ENCODE results near the gene TNKS2. TPM values are rescaled to one million over a fixed set of nuclear protein-coding genes. Genes with fewer than 3 reads are reported as not detected.

TNKS2 gene
- total and polyA plus RNA-seq, 2 of the 13 experiments (the other 11 are each of a cell fraction or from before 2014, with no cell fraction given), result 15.2 to 19.4 TPM

GRCh38 chr10:91798649-91799611 is 704 bp downstream of the TNKS2 start (continued):
- no peak for TF ChIP-seq ZNF143 (CRISPR knock-in tag; IDR thresholded peaks at IDR 0.05)
- TF ChIP-seq HDAC1 (CRISPR knock-in tag; IDR thresholded peaks at IDR 0.05), result peak; percentile 44; the same call in 1 of the 2 replicates
- peak; percentile 16; the same call in 1 of the 2 replicates for TF ChIP-seq GABPB1 (CRISPR knock-in tag; IDR thresholded peaks at IDR 0.05)
- no peak for TF ChIP-seq AKNA (CRISPR knock-in tag; IDR thresholded peaks at IDR 0.05; ENCODE audit: borderline replicate concordance)
- TF ChIP-seq SAP130 (CRISPR knock-in tag; IDR thresholded peaks at IDR 0.05; ENCODE audit: low read depth), result peak; percentile 21; the same call in 1 of the 2 replicates
- peak; percentile 19; the same call in 1 of the 2 replicates for TF ChIP-seq YEATS4 (CRISPR knock-in tag; IDR thresholded peaks at IDR 0.05; ENCODE audit: borderline replicate concordance)
- TF ChIP-seq PRDM10 (CRISPR knock-in tag; IDR thresholded peaks at IDR 0.05; ENCODE audit: low read depth), result no peak
- TF ChIP-seq, protein P1, sequence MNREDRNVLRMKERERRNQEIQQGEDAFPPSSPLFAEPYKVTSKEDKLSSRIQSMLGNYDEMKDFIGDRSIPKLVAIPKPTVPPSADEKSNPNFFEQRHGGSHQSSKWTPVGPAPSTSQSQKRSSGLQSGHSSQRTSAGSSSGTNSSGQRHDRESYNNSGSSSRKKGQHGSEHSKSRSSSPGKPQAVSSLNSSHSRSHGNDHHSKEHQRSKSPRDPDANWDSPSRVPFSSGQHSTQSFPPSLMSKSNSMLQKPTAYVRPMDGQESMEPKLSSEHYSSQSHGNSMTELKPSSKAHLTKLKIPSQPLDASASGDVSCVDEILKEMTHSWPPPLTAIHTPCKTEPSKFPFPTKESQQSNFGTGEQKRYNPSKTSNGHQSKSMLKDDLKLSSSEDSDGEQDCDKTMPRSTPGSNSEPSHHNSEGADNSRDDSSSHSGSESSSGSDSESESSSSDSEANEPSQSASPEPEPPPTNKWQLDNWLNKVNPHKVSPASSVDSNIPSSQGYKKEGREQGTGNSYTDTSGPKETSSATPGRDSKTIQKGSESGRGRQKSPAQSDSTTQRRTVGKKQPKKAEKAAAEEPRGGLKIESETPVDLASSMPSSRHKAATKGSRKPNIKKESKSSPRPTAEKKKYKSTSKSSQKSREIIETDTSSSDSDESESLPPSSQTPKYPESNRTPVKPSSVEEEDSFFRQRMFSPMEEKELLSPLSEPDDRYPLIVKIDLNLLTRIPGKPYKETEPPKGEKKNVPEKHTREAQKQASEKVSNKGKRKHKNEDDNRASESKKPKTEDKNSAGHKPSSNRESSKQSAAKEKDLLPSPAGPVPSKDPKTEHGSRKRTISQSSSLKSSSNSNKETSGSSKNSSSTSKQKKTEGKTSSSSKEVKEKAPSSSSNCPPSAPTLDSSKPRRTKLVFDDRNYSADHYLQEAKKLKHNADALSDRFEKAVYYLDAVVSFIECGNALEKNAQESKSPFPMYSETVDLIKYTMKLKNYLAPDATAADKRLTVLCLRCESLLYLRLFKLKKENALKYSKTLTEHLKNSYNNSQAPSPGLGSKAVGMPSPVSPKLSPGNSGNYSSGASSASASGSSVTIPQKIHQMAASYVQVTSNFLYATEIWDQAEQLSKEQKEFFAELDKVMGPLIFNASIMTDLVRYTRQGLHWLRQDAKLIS (CRISPR knock-in tag; IDR thresholded peaks at IDR 0.05), result 0 out of 2 replicates have a peak, but pooled peaks have one; percentile 13
- TF ChIP-seq ZNF512B (CRISPR knock-in tag; IDR thresholded peaks at IDR 0.05; ENCODE audit: borderline replicate concordance), result no peak
- TF ChIP-seq ZNF841 (CRISPR knock-in tag; IDR thresholded peaks at IDR 0.05; ENCODE audit: borderline replicate concordance), result no peak
- no peak for TF ChIP-seq SMARCC2 (IDR thresholded peaks at IDR 0.05)
